ENCODE results near the gene HDGF. TPM values are rescaled to one million over a fixed set of nuclear protein-coding genes. Genes with fewer than 3 reads are reported as not detected.

Gene HDGF
- total RNA-seq, 2 experiments from 2014 or later = 60.8 TPM

DNA sequence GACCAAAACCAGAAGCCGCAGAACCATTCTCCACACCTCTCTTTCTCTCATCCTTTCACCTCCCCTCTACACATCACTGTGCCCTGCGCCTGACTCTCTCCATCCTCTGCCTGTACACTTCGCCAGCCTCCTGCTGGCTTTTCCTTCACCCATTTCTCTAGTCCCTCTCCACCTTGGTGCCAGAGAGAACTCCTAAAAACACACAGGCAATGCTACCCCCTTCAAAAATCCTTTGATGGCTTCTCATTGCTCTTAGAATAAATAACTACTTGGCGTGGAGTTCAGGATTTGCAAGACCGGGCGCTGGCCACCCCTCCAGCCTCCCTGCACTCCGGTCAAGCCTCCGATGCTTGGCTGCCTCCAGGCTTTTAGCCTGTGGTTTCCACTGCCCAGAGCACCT is 54.7 kb downstream of the HDGF start:
- Histone ChIP-seq H3K27ac (ENCODE audit: low read depth in 1 of 2, low read length in 2 of 2) (no peak overlapping the region), H3K27me3 (ENCODE audit: control insufficient read depth in 1 of 2, insufficient read depth in 2 of 2, low read length in 2 of 2) (peaks cover 27 to 33% of the 10 kb centered on the region in 2 experiments), H3K4me3 (ENCODE audit: low read length) (no peak overlapping the region), H3K9me3 (ENCODE audit: control insufficient read depth in 1 of 2, insufficient read depth in 1 of 2, low read length in 2 of 2) (peaks cover 0 to 8% of the 10 kb centered on the region in 2 experiments), H3K4me1 (ENCODE audit: insufficient read depth, low read length) (peaks cover 13% of the 10 kb centered on the region), H3K36me3 (ENCODE audit: insufficient read depth, low read length) (no peaks in the 10 kb centered on the region)
- peaks cover 18% of the 10 kb centered on the region for H3K4me1 Mint-ChIP-seq (ENCODE audit: low read depth)
- no peak for ATAC-seq (ENCODE audit: poor library complexity)
- TF ChIP-seq, protein P1, sequence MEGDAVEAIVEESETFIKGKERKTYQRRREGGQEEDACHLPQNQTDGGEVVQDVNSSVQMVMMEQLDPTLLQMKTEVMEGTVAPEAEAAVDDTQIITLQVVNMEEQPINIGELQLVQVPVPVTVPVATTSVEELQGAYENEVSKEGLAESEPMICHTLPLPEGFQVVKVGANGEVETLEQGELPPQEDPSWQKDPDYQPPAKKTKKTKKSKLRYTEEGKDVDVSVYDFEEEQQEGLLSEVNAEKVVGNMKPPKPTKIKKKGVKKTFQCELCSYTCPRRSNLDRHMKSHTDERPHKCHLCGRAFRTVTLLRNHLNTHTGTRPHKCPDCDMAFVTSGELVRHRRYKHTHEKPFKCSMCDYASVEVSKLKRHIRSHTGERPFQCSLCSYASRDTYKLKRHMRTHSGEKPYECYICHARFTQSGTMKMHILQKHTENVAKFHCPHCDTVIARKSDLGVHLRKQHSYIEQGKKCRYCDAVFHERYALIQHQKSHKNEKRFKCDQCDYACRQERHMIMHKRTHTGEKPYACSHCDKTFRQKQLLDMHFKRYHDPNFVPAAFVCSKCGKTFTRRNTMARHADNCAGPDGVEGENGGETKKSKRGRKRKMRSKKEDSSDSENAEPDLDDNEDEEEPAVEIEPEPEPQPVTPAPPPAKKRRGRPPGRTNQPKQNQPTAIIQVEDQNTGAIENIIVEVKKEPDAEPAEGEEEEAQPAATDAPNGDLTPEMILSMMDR (IDR thresholded peaks at IDR 0.05) = no peak
- ChIA-PET POLR2A (no interaction called here), CTCF (interaction anchor here (1.5 kb wide), 1 partner anchor 29 kb away, joined by 5 read pairs; no protein-coding TSS in a partner anchor)
- no peaks in the 10 kb centered on the region for H3K9me3 Mint-ChIP-seq
- DNase-seq = no peak
- intact Hi-C loops (cut with DNase I, micrococcal nuclease) = no loop called here
- H3K36me3 Mint-ChIP-seq (ENCODE audit: low read depth) = no peaks in the 10 kb centered on the region
- H3K27me3 Mint-ChIP-seq = peaks cover 78% of the 10 kb centered on the region
- no peak overlapping the region for H3K4me3 Mint-ChIP-seq
- H3K27ac Mint-ChIP-seq = no peak overlapping the region

DNA sequence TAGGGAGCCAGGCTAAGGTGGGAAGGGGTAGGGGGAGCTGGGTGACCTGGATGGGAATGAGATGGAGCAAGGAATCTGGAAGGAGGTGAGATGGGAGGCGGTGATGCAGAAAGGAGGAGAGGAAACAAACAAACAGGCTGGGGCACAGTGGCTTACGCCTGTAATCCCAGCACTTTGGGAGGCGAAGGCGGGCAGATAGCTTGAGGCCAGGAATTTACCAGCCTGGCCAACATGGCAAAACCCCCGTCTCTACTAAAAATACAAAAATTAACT is 56.8 kb downstream of the HDGF start:
- H3K36me3 Mint-ChIP-seq (ENCODE audit: low read depth) = no peaks in the 10 kb centered on the region
- POLR2A ChIA-PET = no interaction called here
- Histone ChIP-seq H3K4me3 (ENCODE audit: low read length) (no peak overlapping the region), H3K36me3 (ENCODE audit: insufficient read depth, low read length) (no peaks in the 10 kb centered on the region), H3K27me3 (ENCODE audit: control insufficient read depth in 1 of 2, insufficient read depth in 2 of 2, low read length in 2 of 2) (peaks cover 48% of the 10 kb centered on the region in 2 experiments), H3K9me3 (ENCODE audit: control insufficient read depth in 1 of 2, insufficient read depth in 1 of 2, low read length in 2 of 2) (peaks cover 0 to 13% of the 10 kb centered on the region in 2 experiments), H3K4me1 (ENCODE audit: insufficient read depth, low read length) (peaks cover 16% of the 10 kb centered on the region), H3K27ac (ENCODE audit: low read depth in 1 of 2, low read length in 2 of 2) (no peak overlapping the region)
- H3K4me3 Mint-ChIP-seq = no peak overlapping the region
- DNase-seq = no peak
- no peaks in the 10 kb centered on the region for H3K9me3 Mint-ChIP-seq
- peaks cover 22% of the 10 kb centered on the region for H3K4me1 Mint-ChIP-seq (ENCODE audit: low read depth)
- CTCF ChIA-PET = no interaction called here
- intact Hi-C loops (cut with DNase I, micrococcal nuclease) = no loop called here
- TF ChIP-seq, protein P1 (IDR thresholded peaks at IDR 0.05) = no peak
- H3K27me3 Mint-ChIP-seq = peaks cover 77% of the 10 kb centered on the region
- no peak for ATAC-seq (ENCODE audit: poor library complexity)
- H3K27ac Mint-ChIP-seq = no peak overlapping the region

DNA sequence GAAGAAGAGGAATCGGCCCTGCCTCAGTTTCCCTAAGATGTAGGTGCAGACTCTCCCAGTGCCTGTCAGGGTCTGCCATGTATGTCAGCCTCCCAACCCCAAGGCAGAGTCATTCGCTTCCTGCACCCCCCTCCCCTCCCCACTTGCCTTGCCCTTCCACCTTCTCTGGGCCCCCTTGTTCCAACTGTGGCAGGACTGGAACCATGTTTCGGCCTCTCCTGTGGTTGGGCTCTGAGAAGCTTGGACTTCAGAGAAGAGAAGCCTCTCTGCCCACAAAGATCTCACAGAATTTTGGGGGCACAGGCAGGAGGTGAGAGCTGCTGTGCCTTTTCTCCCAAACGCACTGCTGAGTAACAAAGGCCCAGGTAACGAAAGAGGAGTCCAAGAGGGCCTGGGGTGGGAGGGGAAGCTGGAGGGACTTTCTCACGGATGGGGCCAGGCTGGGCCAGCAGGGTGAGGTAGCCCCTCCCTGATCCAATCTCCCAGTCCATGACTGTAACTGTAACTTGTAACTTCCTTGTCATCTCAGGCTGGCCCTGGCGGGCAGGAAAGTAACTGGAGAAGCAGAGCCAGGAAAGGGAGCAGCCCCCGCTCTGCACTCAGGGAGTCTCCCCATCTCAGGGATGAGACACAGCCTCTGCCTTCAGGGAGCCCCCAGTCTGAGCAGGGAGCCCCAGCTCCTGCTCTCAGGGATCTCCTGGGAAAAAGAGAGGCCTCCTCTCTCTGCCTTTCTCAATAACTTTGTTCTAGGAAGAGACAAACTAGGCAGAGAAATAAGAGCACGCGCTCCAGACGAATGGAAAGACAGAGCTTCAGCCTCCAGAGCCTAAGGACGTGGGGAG is 57.4 kb downstream of the HDGF start:
- Mint-ChIP-seq H3K27me3 (peaks cover 79% of the 10 kb centered on the region), H3K4me1 (ENCODE audit: low read depth) (peaks cover 26% of the 10 kb centered on the region)
- intact Hi-C loops (cut with DNase I, micrococcal nuclease) = no loop called here

More for the DNA sequence above, 57.4 kb downstream of the HDGF start:
- no peak for DNase-seq
- ChIA-PET POLR2A (no interaction called here), CTCF (no interaction called here)
- peaks cover 49 to 51% of the 10 kb centered on the region in 2 experiments for H3K27me3 ChIP-seq (ENCODE audit: control insufficient read depth in 1 of 2, insufficient read depth in 2 of 2, low read length in 2 of 2)
- TF ChIP-seq, protein P1 (IDR thresholded peaks at IDR 0.05) = no peak
- H3K4me3 ChIP-seq (ENCODE audit: low read length) = no peak overlapping the region
- peaks cover 22% of the 10 kb centered on the region for H3K4me1 ChIP-seq (ENCODE audit: insufficient read depth, low read length)
- Mint-ChIP-seq H3K27ac (no peak overlapping the region), H3K9me3 (no peaks in the 10 kb centered on the region), H3K36me3 (ENCODE audit: low read depth) (no peaks in the 10 kb centered on the region), H3K4me3 (no peak overlapping the region)
- H3K27ac ChIP-seq (ENCODE audit: low read depth in 1 of 2, low read length in 2 of 2) = no peak overlapping the region
- ATAC-seq (ENCODE audit: poor library complexity) = no peak
- H3K9me3 ChIP-seq (ENCODE audit: control insufficient read depth in 1 of 2, insufficient read depth in 1 of 2, low read length in 2 of 2) = peaks cover 0 to 13% of the 10 kb centered on the region in 2 experiments
- H3K36me3 ChIP-seq (ENCODE audit: insufficient read depth, low read length) = no peaks in the 10 kb centered on the region
